Raji (cell line): ENCODE measurements around the gene COL25A1.

Source experiments
- POLR2A ChIP-seq: IDR thresholded peaks from 2 replicates; pipeline ENCODE4 v1.6.1; 2011; ENCODE audit warnings: low read depth, low read length, control low read depth; ENCODE audit not compliant: insufficient read depth

The COL25A1 gene

GRCh38 chr4:108846568-108846967, 455.9 kb downstream of the COL25A1 start:
- no peak for TF ChIP-seq POLR2A

- TF ChIP-seq POLR2A: no peak
Measured at GRCh38 chr4:108840426-108840975, 462.0 kb downstream of the COL25A1 start.

GRCh38 chr4:108839333-108839732, 463.1 kb downstream of the COL25A1 start:
- no peak for TF ChIP-seq POLR2A

GRCh38 chr4:108838451-108838850, 464.0 kb downstream of the COL25A1 start:
- no peak for TF ChIP-seq POLR2A

GRCh38 chr4:108834835-108835384, 467.5 kb downstream of the COL25A1 start:
- TF ChIP-seq POLR2A: no peak

- no peak for TF ChIP-seq POLR2A
Measured at GRCh38 chr4:108834166-108834834, 468.2 kb downstream of the COL25A1 start.

GRCh38 chr4:108833046-108833445, 469.4 kb downstream of the COL25A1 start:
- TF ChIP-seq POLR2A: no peak

- no peak for TF ChIP-seq POLR2A
Measured at GRCh38 chr4:108831886-108832285, 470.6 kb downstream of the COL25A1 start.

GRCh38 chr4:108831291-108831690, 471.2 kb downstream of the COL25A1 start:
- no peak for TF ChIP-seq POLR2A

GRCh38 chr4:108830509-108831244, 471.8 kb downstream of the COL25A1 start:
- no peak for TF ChIP-seq POLR2A

- TF ChIP-seq POLR2A: no peak
Measured at GRCh38 chr4:108829966-108830492, 472.4 kb downstream of the COL25A1 start.

GRCh38 chr4:108828620-108829019, 473.8 kb downstream of the COL25A1 start:
- TF ChIP-seq POLR2A: no peak

GRCh38 chr4:108825737-108826136, 476.7 kb downstream of the COL25A1 start:
- TF ChIP-seq POLR2A: no peak

GRCh38 chr4:108821351-108821930, 481.0 kb downstream of the COL25A1 start:
- no peak for TF ChIP-seq POLR2A
